Fibroblast of lung (primary cell): ENCODE measurements around the gene USP32. TPM values are rescaled to one million over a fixed set of nuclear protein-coding genes. Genes with fewer than 3 reads are reported as not detected.
"Not testable (repeated sequence)": the region's sequence is repeated elsewhere in the genome, so short reads cannot be mapped to it uniquely, and the experiment has no call there.

ENCODE experiments used
- DNase-seq, 2 donors: peaks; one replicate each; pipeline versions ENCODE4 v3.0.0 to v3.0.0-alpha.2; 2010; ENCODE audit warnings: low read depth in 2 of 2
- H2AFZ ChIP-seq: 2 replicates; pipeline ENCODE4 v1.5.1; 2012; ENCODE audit warnings: low read length, control low read depth, inconsistent platforms
- H3K27ac ChIP-seq: 2 replicates; pipeline ENCODE4 v1.5.1; 2011; ENCODE audit warnings: low read length, control low read depth; ENCODE audit not compliant: insufficient read depth
- H3K27me3 ChIP-seq: 2 replicates; pipeline ENCODE4 v1.5.1; 2011; ENCODE audit warnings: mild to moderate bottlenecking, low read length; ENCODE audit not compliant: control insufficient read depth, insufficient read depth
- H3K36me3 ChIP-seq: 2 replicates; pipeline ENCODE4 v1.5.1; 2011; ENCODE audit warnings: low read length; ENCODE audit not compliant: control insufficient read depth, insufficient read depth
- H3K4me1 ChIP-seq: 2 replicates; pipeline ENCODE4 v1.5.1; 2011; ENCODE audit warnings: low read length; ENCODE audit not compliant: control insufficient read depth, insufficient read depth; ENCODE audit errors: extremely low read depth
- H3K4me2 ChIP-seq: 2 replicates; pipeline ENCODE4 v1.5.1; 2011; ENCODE audit warnings: low read length, control low read depth; ENCODE audit not compliant: insufficient read depth; ENCODE audit errors: extremely low read depth
- H3K4me3 ChIP-seq, 4 experiments: fragments of 200-600 bp in 1 of 4; sonication (generic) in 1 of 4; replicated peaks in 1 of 4; 2 replicates each; pipeline ENCODE4 v1.5.1; 2011 to 2016; ENCODE audit warnings: low read length in 4 of 4, low read depth in 3 of 4, mild to moderate bottlenecking in 3 of 4, control low read depth in 2 of 4, inconsistent platforms in 1 of 4, mixed read lengths in 1 of 4; ENCODE audit not compliant: insufficient read depth in 1 of 4; ENCODE audit errors: control extremely low read depth in 1 of 4
- H3K79me2 ChIP-seq: 2 replicates; pipeline ENCODE4 v1.5.1; 2012; ENCODE audit warnings: mild to moderate bottlenecking, low read length, inconsistent platforms; ENCODE audit not compliant: control insufficient read depth, insufficient read depth
- H3K9ac ChIP-seq: 2 replicates; pipeline ENCODE4 v1.5.1; 2011; ENCODE audit warnings: mild to moderate bottlenecking, low read length, control low read depth; ENCODE audit not compliant: insufficient read depth
- H3K9me3 ChIP-seq: 2 replicates; pipeline ENCODE4 v1.5.1; 2012; ENCODE audit warnings: low read depth, low read length; ENCODE audit not compliant: control insufficient read depth, insufficient read depth
- H4K20me1 ChIP-seq: 2 replicates; pipeline ENCODE4 v1.5.1; 2011; ENCODE audit warnings: low read length; ENCODE audit not compliant: control insufficient read depth, insufficient read depth; ENCODE audit errors: extremely low read depth
- EZH2 ChIP-seq: IDR thresholded peaks from 2 replicates; pipeline ENCODE4 v1.5.1; 2012; ENCODE audit warnings: low read length, control low read depth, mild to moderate bottlenecking; ENCODE audit errors: missing control alignments
- polyA plus RNA-seq, 2 donors: library from polyadenylated mRNA; depleted of rRNA in 1 of 2; stranded (reverse) in 1 of 2; unstranded in 1 of 2; fragments of >200 nt; gene quantifications; 2 replicates each; pipeline ENCODE4 v1.2.1, GENCODE V29; 2011 to 2012; ENCODE audit warnings: missing spikeins in 1 of 2
- total RNA-seq: library from RNA; depleted of rRNA; stranded (reverse); fragments of >200 nt; gene quantifications from 2 replicates; pipeline ENCODE4 v1.2.1, GENCODE V29; 2014
- TF ChIP-seq, protein P1 (sequence below), 2 donors: IDR thresholded peaks in 1 of 2; conservative IDR thresholded peaks in 1 of 2; 1 replicate in 1 of 2; 2 replicates in 1 of 2; pipeline ENCODE4 v1.5.1; 2011 to 2012; ENCODE audit warnings: low read length in 2 of 2, control low read depth in 1 of 2, inconsistent platforms in 1 of 2, low read depth in 1 of 2, mild to moderate bottlenecking in 1 of 2

Gene USP32
- total and polyA plus RNA-seq, 2 donors (not counting 1 experiment from before 2014, with no cell fraction given) = 40.1 to 82.7 TPM

DNA sequence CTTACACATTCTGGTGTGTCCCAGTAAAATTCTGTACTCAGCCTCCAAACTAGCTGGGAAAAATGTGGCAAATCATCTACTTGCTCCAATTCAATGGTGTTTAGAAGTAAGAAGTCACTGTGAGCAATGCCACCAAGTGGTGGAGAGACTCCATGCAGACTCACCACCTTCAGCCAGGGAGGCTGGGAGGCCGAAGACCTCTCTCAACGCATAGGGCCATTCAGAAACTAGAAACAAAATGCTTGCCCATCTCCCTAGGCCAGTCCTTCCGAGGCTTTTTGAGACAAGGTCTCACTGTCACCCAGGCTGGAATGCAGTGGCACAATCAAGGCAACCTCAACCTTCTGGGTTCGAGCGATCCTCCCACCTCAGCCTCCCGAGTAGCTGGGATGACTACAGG is 217.2 kb downstream of the USP32 start:
- not testable (repeated sequence) for H3K79me2 ChIP-seq, H3K4me1 ChIP-seq, H3K27me3 ChIP-seq, H3K4me2 ChIP-seq, H3K4me3 ChIP-seq, H4K20me1 ChIP-seq, DNase-seq, H3K36me3 ChIP-seq, H3K9me3 ChIP-seq, H3K27ac ChIP-seq, H3K9ac ChIP-seq, H2AFZ ChIP-seq
- TF ChIP-seq, protein P1, sequence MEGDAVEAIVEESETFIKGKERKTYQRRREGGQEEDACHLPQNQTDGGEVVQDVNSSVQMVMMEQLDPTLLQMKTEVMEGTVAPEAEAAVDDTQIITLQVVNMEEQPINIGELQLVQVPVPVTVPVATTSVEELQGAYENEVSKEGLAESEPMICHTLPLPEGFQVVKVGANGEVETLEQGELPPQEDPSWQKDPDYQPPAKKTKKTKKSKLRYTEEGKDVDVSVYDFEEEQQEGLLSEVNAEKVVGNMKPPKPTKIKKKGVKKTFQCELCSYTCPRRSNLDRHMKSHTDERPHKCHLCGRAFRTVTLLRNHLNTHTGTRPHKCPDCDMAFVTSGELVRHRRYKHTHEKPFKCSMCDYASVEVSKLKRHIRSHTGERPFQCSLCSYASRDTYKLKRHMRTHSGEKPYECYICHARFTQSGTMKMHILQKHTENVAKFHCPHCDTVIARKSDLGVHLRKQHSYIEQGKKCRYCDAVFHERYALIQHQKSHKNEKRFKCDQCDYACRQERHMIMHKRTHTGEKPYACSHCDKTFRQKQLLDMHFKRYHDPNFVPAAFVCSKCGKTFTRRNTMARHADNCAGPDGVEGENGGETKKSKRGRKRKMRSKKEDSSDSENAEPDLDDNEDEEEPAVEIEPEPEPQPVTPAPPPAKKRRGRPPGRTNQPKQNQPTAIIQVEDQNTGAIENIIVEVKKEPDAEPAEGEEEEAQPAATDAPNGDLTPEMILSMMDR (conservative IDR thresholded peaks at IDR 0.05 in 1 of 2, IDR thresholded peaks at IDR 0.05 in 1 of 2; ENCODE audit: low read depth in 1 of 2, low read length in 2 of 2) = peak; percentile 26 to 35

DNA sequence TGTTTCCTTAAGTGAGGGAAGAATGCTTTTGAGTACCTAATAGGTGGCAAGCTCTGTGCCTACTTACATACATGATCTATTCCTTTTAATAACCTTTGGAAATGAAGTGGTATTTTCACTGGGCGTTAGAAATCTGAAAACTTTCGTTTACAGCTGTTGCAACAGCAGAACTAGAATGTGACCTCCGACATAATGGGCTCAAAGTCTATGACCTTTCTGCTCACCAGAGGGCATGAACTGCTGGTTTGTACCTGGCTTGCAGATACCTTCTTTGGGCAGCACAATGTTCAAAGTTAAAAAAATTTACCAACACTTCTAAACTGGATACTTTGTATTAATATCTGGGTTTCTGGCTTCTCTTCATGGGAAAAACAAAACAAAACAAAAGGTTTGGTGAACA is 217.9 kb downstream of the USP32 start:
- H3K4me1 ChIP-seq = peaks cover 8% of the 10 kb centered on the region
- H3K9ac ChIP-seq = no peak overlapping the region
- H3K4me3 ChIP-seq = no peak overlapping the region
- no peaks in the 10 kb centered on the region for H4K20me1 ChIP-seq
- no peak overlapping the region for H3K27ac ChIP-seq
- TF ChIP-seq EZH2 = no peak
- TF ChIP-seq, protein P1 (conservative IDR thresholded peaks at IDR 0.05 in 1 of 2, IDR thresholded peaks at IDR 0.05 in 1 of 2; ENCODE audit: low read depth in 1 of 2, low read length in 2 of 2) = no peak
- H3K79me2 ChIP-seq = no peaks in the 10 kb centered on the region
- no peak overlapping the region for H2AFZ ChIP-seq
- DNase-seq = no peak
- H3K9me3 ChIP-seq = no peaks in the 10 kb centered on the region
- no peak overlapping the region for H3K4me2 ChIP-seq
- H3K36me3 ChIP-seq = no peaks in the 10 kb centered on the region
- no peaks in the 10 kb centered on the region for H3K27me3 ChIP-seq

DNA sequence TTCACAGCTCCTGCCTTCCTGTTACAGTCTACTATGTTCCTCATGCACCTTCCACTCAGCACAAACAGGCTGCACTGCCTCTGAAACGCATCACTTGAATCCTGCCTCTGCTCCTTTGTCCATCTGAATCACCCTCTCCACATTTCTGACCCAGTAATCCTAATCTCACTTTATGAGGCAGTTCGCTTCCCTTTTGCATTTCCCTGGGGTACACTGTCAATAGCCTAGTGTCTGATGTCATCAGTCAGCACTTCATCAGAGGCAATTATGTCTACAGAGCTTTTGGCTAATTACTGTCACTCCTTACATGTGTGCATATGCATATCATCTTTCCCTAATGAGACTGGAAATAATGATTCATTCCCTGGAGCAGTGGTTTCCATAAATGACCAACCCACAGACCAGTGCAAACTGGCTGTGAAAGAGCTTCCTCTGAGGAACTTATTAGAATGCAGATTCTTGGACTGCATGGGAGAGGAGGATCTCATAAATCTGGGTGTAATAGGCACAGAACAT is 218.6 kb downstream of the USP32 start:
- Histone ChIP-seq H3K4me2 (no peak overlapping the region), H4K20me1 (no peaks in the 10 kb centered on the region), H3K36me3 (no peaks in the 10 kb centered on the region), H3K4me1 (peaks cover 8% of the 10 kb centered on the region), H3K27ac (no peak overlapping the region), H3K9ac (no peak overlapping the region), H2AFZ (no peak overlapping the region), H3K9me3 (no peaks in the 10 kb centered on the region), H3K79me2 (no peaks in the 10 kb centered on the region), H3K4me3 (no peak overlapping the region), H3K27me3 (no peaks in the 10 kb centered on the region)
- no peak for TF ChIP-seq EZH2
- TF ChIP-seq, protein P1 (conservative IDR thresholded peaks at IDR 0.05 in 1 of 2, IDR thresholded peaks at IDR 0.05 in 1 of 2; ENCODE audit: low read depth in 1 of 2, low read length in 2 of 2) = no peak
- peak in 1 of 2 donors; percentile 55 for DNase-seq
